GM18508 (cell line): Measurements from ENCODE around the gene CCPG1.
A peak's percentile ranks its signal among the peaks of the same experiment; 100 is the strongest.
"Not testable (repeated sequence)": the region's sequence is repeated elsewhere in the genome, so short reads cannot be mapped to it uniquely, and the experiment has no call there.

Experiments used
- ATAC-seq: cut with Tn5 transposase; IDR thresholded peaks from one replicate; pipeline ENCODE4 v1.9.1; 2021; ENCODE audit warnings: moderate number of reproducible peaks; ENCODE audit not compliant: insufficient read depth, unreplicated experiment

CCPG1 gene, protein sequence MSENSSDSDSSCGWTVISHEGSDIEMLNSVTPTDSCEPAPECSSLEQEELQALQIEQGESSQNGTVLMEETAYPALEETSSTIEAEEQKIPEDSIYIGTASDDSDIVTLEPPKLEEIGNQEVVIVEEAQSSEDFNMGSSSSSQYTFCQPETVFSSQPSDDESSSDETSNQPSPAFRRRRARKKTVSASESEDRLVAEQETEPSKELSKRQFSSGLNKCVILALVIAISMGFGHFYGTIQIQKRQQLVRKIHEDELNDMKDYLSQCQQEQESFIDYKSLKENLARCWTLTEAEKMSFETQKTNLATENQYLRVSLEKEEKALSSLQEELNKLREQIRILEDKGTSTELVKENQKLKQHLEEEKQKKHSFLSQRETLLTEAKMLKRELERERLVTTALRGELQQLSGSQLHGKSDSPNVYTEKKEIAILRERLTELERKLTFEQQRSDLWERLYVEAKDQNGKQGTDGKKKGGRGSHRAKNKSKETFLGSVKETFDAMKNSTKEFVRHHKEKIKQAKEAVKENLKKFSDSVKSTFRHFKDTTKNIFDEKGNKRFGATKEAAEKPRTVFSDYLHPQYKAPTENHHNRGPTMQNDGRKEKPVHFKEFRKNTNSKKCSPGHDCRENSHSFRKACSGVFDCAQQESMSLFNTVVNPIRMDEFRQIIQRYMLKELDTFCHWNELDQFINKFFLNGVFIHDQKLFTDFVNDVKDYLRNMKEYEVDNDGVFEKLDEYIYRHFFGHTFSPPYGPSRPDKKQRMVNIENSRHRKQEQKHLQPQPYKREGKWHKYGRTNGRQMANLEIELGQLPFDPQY

GRCh38 chr15:55408012-55408928, at the start of gene CCPG1, which contains the start of gene PIERCE2:
Gene CCPG1 (minus strand): TSS chr15:55408359. CDS start chr15:55389424, 18,935 bp downstream.
Gene PIERCE2 (plus strand): TSS chr15:55408495. CDS start chr15:55408769, 274 bp downstream.
- ATAC-seq: peak; percentile 89

DNA sequence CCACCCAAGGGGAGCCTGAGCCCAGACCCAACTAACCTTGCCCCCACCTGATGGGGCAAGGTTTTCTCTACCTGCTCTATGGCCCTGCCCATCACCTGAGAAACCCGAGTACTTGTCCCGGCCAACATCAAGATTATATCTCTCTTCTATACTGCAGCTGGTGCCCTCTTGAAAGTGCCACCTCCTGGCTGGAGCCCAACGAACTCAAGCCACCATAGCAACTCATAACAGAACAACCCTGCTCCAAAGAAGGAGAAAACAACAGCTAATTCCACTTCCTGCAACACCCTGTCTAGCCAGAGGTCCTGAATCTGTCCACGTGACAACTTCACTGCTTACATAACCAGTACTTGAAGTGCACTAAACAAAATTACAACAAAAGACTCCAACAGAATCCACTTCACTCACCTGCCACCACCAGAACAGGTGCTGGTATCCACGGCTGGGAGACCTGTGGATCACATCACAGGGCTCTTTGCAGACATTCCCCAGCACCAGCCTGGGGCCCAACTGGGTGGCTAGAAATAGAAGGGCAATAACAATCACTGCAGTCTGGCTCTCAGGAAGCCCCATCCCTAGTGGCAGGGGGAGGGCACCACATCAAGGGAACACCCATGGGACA, 49.4 kb upstream of the CCPG1 start:
- no peak for ATAC-seq

GRCh38 chr15:55447030-55447394, 38.9 kb upstream of the CCPG1 start:
- not testable (repeated sequence) for ATAC-seq

GRCh38 chr15:55446379-55447029, 38.3 kb upstream of the CCPG1 start:
- ATAC-seq: not testable (repeated sequence)

DNA sequence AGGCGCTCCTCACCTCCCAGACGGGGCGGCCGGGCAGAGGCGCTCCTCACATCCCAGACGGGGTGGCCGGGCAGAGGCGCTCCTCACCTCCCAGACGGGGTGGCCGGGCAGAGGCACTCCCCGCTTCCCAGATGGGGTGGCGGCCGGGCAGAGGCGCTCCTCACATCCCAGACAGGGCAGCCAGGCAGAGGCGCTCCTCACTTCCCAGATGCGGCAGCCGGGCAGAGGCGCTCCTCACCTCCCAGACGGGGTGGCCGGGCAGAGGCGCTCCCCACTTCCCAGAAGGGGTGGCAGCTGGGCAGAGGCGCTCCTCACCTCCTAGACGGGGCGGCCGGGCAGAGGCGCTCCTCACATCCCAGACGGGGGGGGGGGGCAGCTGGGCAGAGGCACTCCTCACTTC, 37.8 kb upstream of the CCPG1 start:
- not testable (repeated sequence) for ATAC-seq

DNA sequence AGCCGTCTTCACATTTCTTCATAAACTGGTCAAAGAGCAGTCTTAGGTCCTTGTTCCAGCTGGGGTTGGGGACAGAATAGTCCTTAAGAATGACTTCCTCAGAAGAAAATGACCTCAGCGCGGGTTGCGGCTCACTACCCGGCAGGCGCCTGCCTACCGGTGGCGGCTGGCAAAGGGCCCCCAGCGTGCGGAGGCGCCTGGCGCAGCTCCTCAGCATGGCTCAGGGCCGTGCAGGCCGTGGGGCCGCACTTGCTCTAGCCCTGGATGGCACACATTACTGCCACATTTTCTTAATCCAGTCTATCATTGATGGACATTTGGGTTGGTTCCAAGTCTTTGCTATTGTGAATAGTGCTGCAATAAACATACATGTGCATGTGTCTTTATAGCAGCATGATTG, 35.0 kb upstream of the CCPG1 start:
- not testable (repeated sequence) for ATAC-seq

GRCh38 chr15:55434989-55435825, 27.0 kb upstream of the CCPG1 start:
- no peak for ATAC-seq

DNA sequence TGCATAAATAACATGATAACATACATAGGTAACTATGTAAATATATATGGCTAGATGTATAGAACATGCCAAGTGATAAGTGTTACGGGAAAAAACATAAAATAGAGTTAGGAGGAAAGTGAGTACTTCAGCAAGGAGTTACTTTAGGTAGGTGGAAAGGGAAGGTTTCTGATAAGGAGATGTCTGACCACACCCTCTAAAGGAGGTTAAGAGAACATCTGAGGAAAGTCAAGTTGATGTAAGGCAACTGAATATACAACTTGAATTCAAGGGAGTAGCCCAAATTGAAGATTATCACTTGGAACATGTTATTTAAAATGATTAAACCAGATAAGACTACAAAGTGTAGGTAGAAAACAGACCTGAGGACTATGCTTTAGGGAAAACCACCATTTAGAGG, 13.9 kb upstream of the CCPG1 start:
- no peak for ATAC-seq

DNA sequence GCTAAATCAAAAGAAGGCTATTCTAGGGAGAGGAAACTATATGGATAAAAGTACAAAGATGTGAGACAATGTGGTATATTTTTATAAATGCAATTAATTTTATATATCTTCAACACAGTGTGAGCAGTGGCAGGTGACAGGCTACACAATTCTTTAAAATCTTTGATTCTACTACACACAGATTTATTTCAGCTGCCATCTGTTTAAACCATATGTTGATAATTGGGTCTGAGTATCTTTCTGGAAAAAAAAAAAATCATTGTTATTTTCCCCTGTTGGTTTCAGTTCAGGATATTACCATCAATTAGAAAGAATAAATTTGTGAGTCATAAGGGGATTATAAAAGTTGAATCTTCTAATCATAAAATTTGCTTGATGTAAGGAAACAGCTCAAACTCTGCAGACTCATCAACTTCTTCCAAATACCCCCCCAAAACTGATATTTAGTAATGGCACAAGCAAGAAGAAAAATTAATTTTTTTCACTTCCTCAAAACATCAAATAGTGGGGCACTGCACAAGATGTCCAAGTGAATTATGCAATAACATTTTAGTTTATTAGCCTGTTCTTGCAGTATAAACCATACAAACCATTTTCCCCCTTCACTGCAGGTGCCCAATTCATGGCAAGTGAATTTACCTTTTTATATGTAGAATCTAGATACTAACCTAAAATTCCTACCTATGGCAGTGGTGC, 12.2 kb upstream of the CCPG1 start:
- ATAC-seq: no peak

DNA sequence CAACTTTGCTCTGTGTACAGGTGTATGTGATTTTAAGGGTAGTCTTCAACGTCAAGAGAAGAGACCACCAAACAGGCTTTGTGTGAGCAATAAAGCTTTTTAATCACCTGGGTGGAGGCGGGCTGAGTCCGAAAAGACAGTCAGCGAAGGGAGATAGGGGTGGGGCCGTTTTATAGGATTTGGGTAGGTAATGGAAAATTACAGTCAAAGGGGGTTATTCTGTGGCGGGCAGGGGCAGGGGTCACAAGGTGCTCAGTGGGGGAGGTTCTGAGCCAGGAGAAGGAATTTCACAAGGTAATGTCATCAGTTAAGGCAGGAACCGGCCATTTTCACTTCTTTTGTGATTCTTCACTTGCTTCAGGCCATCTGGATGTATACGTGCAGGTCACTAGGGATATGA, 9.5 kb upstream of the CCPG1 start:
- ATAC-seq: not testable (repeated sequence)

DNA sequence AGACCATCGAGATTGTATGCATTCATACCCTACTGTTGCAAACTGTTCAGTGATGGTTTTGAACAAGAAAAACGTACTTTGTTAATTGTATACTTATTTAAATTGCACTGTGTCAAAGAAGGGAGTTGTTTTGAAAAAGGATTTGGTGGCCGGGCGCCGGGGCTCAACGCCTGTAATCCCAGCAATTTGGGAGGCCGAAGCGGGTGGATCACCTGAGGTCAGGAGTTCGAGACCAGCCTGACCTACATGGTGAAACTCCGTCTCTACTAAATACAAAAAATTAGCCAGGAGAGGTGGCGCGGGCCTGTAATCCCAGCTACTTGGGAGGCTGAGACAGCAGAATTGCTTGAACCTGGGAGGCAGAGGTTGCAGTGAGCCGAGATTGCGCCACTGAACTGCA, 817 bp upstream of the CCPG1 start:
- not testable (repeated sequence) for ATAC-seq

DNA sequence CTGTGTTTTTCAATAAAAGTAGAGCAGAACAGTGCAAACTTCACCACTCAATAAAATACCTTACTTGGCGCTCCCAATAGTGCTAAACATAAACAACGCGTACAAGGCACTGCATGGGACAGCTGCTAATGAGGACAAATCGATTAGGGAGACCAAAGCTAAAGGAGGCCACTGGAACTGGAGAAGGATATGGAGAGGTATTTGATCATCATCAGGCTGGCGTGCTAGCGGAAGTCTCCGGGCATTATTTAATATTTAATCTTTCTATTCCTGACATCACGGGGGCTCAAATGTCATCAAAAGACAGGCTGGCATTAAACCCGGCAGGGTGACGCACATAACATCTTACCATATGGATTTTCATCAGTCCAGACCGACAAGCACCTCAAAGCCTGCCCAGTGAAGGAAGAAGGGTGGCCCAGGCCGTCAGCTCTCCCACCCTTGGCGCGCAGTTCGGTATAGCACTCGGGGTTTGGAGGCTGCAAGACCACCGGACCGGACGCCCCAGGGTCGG, 604 bp downstream of the CCPG1 start:
- no peak for ATAC-seq

DNA sequence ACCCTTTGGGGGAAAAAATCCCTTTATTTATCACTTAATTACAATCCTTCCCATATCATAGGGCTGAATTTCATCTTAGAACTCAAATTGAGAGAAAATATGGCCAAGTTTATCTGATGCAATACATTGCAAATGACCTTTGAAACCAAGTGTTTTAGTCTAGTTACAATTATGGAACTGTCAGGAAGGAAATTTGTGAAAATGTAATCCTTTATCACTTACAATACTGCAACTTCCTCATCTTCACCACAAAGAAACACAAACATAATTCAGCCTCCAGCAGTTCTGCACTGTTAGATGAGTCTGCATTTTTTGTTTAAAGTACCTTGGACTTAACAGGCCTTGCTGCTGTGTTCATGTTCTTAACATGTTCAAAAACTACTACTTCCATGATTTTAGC, 4.6 kb downstream of the CCPG1 start:
- no peak for ATAC-seq

- peak; percentile 49 for ATAC-seq
These were observed 5.5 kb downstream of the CCPG1 start for GRCh38 chr15:55402707-55403106.

GRCh38 chr15:55401786-55402246, 6.3 kb downstream of the CCPG1 start:
- ATAC-seq: no peak

- not testable (repeated sequence) for ATAC-seq
These were observed 8.1 kb downstream of the CCPG1 start for GRCh38 chr15:55400050-55400449.

- ATAC-seq: no peak
These were observed 9.9 kb downstream of the CCPG1 start for GRCh38 chr15:55398243-55398642.

- ATAC-seq: no peak
These were observed 13.5 kb downstream of the CCPG1 start for GRCh38 chr15:55394694-55395093.
